NCI-H2196 treated with DMSO at 0.1 percent for 48 hours (cell line): ENCODE data around the gene MAMSTR.
"Not testable (repeated sequence)": the region's sequence is repeated elsewhere in the genome, so short reads cannot be mapped to it uniquely, and the experiment has no call there.

Experiments
- DNase-seq: peaks from one replicate; lab custom pipeline; 2025; ENCODE audit not compliant: unreplicated experiment; lab: John Stamatoyannopoulos, UW

The MAMSTR gene

GRCh38 chr19:48720613-48721296 lies 1.2 kb upstream of the MAMSTR start:
- peak; percentile 97 for DNase-seq

GRCh38 chr19:48720251-48720612 lies 707 bp upstream of the MAMSTR start:
- DNase-seq: no peak

GRCh38 chr19:48718711-48719231 lies 754 bp downstream of the MAMSTR start:
- no peak for DNase-seq

GRCh38 chr19:48718106-48718505 lies 1.4 kb downstream of the MAMSTR start:
- not testable (repeated sequence) for DNase-seq

- DNase-seq: no peak
Measured at GRCh38 chr19:48716562-48717291, 2.8 kb downstream of the MAMSTR start.

- no peak for DNase-seq
Measured at GRCh38 chr19:48715681-48716171, 3.8 kb downstream of the MAMSTR start.

GRCh38 chr19:48714759-48715675 lies 4.5 kb downstream of the MAMSTR start:
- no peak for DNase-seq

GRCh38 chr19:48713864-48714755 lies 5.4 kb downstream of the MAMSTR start:
- peak; percentile 99 for DNase-seq

- DNase-seq: no peak
Measured at GRCh38 chr19:48713041-48713863, 6.3 kb downstream of the MAMSTR start.

- no peak for DNase-seq
Measured at GRCh38 chr19:48711106-48711662, 8.3 kb downstream of the MAMSTR start.

GRCh38 chr19:48708471-48708870 lies 11.1 kb downstream of the MAMSTR start:
- no peak for DNase-seq

- no peak for DNase-seq
Measured at GRCh38 chr19:48705431-48705830, 14.1 kb downstream of the MAMSTR start.

- DNase-seq: no peak
Measured at GRCh38 chr19:48703316-48703715, 16.2 kb downstream of the MAMSTR start.

- DNase-seq: no peak
Measured at GRCh38 chr19:48702701-48703100, 16.8 kb downstream of the MAMSTR start.

GRCh38 chr19:48698046-48698445 lies 21.5 kb downstream of the MAMSTR start:
- no peak for DNase-seq

GRCh38 chr19:48696353-48697010 lies 23.0 kb downstream of the MAMSTR start:
- no peak for DNase-seq

GRCh38 chr19:48695743-48696352 lies 23.7 kb downstream of the MAMSTR start, which contains the start of gene FUT2:
TSS of gene FUT2 (plus strand) at chr19:48695971. CDS start at chr19:48702957, 6,986 bp downstream.
- DNase-seq: no peak

GRCh38 chr19:48693629-48694028 lies 25.9 kb downstream of the MAMSTR start:
- not testable (repeated sequence) for DNase-seq
